ENCODE measurements around the gene XXYLT1.
A peak's percentile ranks its signal among the peaks of the same experiment; 100 is the strongest.
"Not testable (repeated sequence)": the region's sequence is repeated elsewhere in the genome, so short reads cannot be mapped to it uniquely, and the experiment has no call there.

XXYLT1 gene

GRCh38 chr3:195096484-195097330 is 174.3 kb downstream of the XXYLT1 start:
- DNase-seq (ENCODE audit: low read depth): no peak

- DNase-seq (ENCODE audit: low read depth): no peak
These were observed 174.9 kb downstream of the XXYLT1 start for GRCh38 chr3:195096053-195096452.

DNA sequence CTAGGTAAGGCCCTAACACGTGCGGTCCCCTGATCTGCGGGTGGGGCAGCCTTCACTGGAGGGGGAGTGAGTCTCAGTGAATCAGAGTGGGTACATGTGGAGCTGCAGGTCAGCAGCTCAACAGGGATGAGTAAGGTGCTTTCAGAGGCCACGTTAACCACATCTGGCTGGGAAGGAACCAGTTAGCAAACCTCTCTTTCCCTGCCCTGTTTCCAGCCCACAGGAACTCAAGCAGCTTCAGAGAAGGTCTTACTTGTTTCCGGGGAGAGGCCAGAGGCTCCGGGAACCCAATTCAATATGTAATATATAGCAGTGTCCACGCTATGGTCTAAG is 175.3 kb downstream of the XXYLT1 start:
- DNase-seq (ENCODE audit: low read depth): no peak

GRCh38 chr3:195095035-195095703 is 175.8 kb downstream of the XXYLT1 start:
- no peak for DNase-seq (ENCODE audit: low read depth)

DNA sequence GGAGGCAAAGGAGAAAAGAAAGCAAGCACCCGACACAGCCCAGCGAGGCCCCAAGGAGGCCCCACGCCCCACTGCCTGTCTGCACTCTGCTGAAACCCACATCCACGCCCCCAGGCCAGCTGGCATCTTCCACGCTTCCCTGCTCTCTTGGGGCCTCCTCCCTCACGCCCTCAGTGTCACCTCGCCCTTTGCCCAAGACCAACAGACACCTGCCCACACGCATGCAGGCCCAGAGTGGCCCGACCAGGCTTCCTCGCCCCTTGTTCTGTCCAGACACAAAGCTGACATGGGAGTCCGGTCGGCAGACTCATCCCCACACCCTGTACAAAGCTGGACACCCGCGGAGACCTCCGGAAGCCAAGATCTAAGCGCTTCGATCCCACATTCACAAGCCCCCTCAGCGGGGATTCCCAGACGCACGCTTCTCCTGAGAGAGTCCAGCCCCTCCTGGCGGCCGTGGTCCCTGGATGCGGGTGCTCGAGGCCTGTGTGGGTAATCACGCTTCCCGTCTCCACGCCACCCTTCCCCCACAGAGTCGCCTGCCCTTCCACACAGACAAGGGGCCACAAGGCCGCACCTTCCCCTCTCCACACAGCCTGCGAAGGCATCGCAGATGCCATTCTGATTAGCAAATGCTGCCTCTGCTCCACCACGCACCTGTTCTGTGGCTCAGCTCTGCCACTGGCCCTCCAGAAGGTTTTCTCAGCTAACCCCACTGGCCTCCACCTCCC is 176.6 kb downstream of the XXYLT1 start:
- no peak for DNase-seq (ENCODE audit: low read depth)

DNA sequence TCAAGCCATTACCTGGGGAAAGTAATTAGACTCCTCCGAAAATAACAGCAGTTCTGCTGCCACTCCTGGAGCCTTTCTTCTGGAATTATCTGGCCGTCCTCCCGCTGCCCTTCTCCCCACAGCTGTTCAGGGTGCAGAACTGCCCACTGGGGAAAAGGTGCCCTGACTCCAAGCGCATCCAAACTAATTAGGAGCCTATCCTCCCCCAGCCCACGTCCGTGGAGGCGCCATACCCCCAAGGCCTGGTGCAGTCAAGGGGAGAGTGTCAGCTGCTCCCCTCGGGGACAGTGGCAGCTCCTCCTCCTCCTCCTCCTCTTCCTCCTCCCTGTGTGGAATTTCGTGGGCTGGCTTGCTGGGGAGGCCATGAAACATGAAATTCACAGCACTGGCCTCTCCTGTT is 177.2 kb downstream of the XXYLT1 start:
- DNase-seq (ENCODE audit: low read depth): no peak

- not testable (repeated sequence) for DNase-seq (ENCODE audit: low read depth)
These were observed 182.9 kb downstream of the XXYLT1 start for GRCh38 chr3:195087840-195088601.

DNA sequence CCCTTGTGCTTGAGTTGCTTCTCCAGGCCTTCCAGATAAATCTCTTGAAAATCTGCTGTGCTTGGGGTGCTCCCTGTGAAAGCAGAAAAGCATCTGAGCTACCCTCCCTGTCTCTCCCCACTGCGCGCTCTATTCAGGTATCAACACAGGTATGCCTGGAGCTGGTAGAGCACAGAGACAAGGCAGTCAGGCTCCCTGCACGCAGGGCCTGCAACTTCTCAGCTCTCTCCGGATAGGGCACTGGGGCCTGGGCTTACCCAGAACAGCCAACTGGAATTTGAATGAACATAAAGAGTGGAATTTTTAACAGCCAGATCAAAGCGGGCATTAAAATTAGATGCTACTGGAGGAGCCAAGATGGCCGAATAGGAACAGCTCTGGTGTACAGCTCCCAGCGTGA is 183.6 kb downstream of the XXYLT1 start:
- DNase-seq (ENCODE audit: low read depth): no peak

DNA sequence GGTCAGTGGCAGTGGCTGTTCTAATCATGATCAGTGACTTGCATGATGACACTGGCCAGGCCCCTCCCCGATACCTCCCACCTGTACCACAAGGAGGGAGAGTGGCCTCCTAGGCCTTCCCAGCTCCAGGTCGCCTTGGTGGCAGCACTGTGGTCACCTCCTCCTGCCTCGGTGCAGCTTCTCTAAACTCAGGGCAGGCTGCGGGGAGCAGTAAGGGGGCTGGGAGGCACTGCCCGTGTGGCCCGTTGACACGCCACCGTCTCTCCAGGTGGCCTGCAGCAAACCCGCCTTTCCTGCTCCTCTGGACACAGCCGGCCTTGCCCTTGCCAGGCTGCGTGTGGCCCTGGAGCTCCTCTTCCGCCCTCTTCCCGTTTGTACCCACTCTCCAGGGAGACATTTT is 184.1 kb downstream of the XXYLT1 start:
- DNase-seq (ENCODE audit: low read depth): no peak

GRCh38 chr3:195086341-195086740 is 184.6 kb downstream of the XXYLT1 start:
- no peak for DNase-seq (ENCODE audit: low read depth)

DNA sequence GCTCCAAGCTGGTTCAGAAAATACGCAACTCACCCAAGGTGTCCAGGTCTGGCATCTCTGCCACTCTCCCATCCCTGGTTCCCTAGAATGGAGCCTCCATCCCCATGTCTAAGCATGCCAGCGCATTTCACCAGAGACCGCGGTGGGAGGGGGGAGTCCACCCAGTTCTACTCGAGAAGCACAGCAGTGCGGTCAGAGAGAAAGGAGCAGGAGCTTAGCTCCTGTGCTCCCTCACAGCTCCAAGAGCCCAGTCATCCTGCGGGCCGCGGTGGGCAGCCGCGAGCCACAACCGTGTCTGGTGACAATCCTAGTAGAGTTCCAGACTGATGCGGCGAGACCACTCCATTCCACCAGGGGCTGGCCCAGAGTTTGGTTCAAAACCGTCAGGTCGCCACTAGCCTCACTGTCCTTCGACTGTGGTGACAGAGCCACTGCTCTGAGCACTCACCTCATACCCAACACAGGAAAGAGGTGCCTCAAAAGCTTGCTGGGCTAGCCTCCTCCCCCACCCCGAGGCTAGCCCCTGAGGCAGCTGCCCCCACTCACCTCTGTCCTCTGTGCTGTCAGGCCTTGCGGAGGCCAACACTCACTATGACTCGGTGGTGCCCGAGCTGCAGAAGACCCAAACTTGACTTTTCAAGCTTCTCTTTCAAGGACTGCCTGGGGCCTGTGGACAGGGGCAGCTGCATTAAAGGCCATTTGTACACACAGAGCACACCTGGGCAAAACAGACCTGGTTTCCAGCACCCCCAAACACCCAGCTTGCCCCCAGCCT is 185.4 kb downstream of the XXYLT1 start:
- no peak for DNase-seq (ENCODE audit: low read depth)

- DNase-seq (ENCODE audit: low read depth): no peak
These were observed 186.2 kb downstream of the XXYLT1 start for GRCh38 chr3:195084746-195085145.

GRCh38 chr3:195083659-195084058 is 187.3 kb downstream of the XXYLT1 start:
- no peak for DNase-seq (ENCODE audit: low read depth)

DNA sequence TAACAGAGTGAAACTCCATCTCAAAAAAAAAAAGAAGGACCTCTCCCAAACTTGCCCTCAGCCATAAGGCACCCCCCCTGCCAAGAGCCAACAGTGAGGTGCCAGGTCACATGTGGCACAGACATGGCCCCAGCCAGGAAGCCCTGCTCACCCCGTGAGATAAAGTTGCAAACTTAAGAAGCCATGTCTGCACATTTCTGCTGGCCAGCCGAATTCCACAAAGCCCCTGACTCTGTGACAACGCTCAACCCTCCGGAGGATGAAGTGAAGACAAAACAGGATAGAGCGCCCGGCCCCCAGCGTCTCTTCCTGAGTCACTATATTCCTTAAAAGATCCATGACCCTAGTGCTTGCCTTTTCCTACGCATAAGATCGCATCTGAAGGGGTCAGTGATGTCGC is 188.1 kb downstream of the XXYLT1 start:
- DNase-seq (ENCODE audit: low read depth): no peak

DNA sequence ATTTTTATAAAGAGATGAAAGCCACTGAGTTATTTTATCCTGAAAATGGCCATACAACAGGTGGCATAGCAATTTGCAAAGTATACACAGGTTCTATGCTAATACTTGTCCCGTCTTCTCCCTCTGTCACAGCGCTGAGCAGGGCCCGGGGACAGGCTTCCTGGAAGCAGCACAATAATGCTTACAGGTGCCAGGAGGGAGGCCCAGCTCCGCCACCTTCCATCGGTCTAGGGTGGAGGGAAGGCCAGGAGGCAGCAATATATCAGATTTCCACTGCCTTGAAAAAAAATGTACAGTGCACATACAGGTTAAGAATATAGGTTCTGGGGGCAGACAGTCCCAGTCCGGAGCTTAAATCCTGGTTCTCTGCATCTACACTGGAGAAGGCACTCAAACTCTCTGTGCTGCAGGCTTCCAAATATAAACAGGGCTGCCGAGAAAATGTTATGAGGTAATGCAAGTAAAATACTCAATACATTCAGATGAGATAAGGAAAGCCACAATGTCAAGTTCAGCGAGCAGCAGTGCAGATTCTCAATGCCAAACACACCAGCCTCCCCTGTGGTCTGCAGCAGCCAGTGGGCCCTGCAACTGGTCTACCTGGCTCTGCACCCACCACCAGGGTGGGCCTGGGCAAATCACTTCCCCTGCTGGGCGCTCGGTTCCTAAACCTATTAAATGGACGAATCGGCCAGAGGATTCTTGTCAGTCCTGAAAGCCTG is 189.6 kb downstream of the XXYLT1 start:
- peak; percentile 67 for DNase-seq (ENCODE audit: low read depth)

GRCh38 chr3:195080571-195081151 is 190.3 kb downstream of the XXYLT1 start:
- peak; percentile 13 for DNase-seq (ENCODE audit: low read depth)

- no peak for DNase-seq (ENCODE audit: low read depth)
These were observed 190.8 kb downstream of the XXYLT1 start for GRCh38 chr3:195080125-195080524.

DNA sequence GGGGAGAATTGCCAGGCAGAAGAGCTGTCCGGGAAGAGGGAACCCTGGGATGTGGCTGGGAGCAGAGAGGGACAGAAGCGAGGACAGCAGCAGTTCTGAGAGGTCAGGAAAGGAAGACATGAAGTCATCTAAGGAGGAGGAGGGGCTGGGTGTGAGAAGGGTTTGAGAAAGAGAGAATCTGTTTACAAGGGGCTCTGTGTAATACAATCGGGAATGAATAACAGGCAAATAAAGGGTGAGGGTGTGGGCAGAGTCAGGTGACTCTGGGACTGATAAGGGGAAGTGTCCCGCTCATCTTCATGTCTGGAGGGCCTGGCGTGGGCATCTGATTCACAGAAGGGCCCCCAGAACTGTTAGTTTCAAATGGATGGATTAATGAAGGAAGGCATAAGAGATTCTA is 191.3 kb downstream of the XXYLT1 start:
- DNase-seq (ENCODE audit: low read depth): no peak

GRCh38 chr3:195078891-195079440 is 192.0 kb downstream of the XXYLT1 start:
- DNase-seq (ENCODE audit: low read depth): no peak

All from iris pigment epithelial cell (primary cell).